Fibroblast of gingiva (primary cell): ENCODE data around the gene ARL4D.
A peak's percentile ranks its signal among the peaks of the same experiment; 100 is the strongest.
"Not testable (repeated sequence)": the region's sequence is repeated elsewhere in the genome, so short reads cannot be mapped to it uniquely, and the experiment has no call there.

Experiments used
- DNase-seq: peaks from one replicate; pipeline ENCODE4 v3.0.0-alpha.2; 2011; ENCODE audit warnings: low read depth

The ARL4D gene

DNA sequence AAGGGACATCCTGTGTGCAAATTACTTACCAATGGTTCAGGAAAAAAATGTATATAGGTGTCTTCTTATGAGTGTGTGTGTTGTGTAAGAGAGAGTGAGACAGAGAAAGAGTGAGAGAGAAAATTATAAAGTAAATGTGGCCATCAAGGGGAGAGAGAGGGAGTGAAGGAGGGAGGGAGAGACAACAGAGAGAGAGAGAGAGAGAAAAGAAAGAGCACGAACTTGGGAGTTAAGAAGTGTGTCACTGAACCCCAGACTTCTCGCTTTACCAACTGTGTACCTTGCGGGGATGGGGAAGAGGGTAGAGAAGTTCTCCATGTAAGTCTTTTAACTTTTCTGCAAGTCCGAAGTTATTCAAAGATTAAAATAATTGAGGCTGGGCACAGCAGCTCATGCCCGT lies 28.8 kb upstream of the ARL4D start:
- DNase-seq: no peak

DNA sequence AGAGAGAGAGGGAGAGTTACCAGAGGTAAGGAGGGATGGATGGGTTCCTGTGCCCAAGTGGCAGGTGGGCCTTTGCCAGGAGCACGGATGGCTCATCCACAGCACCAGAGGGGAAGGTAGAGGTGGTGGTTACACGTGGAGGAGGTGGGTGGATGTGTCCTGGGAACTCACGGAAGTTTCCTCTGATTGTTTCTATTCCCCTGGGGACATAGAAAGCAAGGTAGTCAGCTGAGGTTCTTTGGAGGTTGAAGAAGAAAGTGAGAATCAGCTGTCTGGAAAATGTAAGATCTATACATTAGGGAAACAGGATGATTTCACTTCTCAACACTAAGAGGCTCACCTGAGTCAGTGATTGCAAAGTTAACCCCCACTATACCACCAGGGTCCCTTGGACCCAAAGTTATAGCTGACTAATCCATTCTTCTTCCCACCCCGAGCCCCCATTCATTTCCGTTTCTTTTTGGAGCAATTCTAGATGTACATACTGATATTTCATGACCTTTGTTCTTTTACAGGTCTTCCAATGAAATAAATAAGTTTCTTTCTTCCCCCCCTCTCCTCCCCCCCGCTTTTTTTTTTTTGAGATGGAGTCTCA lies 27.5 kb upstream of the ARL4D start:
- DNase-seq: no peak

DNA sequence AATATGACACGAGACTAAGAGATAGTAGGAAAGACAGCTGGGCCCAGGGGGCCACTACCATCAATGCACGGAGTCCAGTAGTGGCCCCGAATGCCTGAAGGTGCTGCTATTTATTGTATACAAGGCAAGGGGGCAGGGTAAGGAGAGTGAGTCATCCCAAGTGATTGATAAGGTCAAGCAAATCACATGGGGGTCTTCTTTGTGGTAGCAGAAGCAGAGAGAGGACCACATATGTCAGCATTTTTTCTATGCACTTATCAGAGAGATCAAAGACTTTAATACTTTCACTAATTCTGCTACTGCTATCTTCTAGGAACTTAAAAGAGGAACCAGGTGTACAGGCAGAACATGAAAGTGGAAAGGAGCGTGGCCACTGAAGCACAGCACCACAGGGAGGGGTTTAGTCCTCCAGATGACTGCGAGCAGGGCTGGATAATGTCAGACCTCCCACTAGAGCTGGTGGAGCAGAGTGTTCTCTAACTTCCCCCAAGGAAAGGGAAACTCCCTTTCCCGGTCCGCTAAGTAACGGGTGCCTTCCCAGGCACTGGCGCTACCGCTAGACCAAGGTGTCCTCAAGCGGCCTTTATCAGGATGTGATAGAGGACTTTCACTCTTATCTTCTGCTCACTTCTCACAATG lies 26.4 kb upstream of the ARL4D start:
- no peak for DNase-seq

DNA sequence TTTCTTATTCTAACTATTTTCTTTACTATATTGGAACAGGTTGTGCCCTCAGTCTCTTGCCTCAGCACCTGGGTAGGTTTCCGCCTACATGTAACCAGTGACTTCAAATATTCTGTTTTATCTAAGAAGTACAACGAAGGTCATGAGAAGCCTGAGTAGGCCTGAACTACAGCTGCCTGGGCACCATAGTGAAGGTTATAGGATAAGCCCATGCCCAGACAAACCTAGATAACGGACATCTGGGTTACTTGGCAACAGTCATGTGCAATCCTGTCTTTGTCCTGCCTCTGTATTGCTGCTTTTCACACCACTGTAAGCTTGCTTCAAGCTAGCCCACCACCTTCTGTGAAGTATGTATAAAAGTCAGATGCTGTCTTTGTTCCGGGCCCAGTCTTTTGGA lies 25.4 kb upstream of the ARL4D start:
- DNase-seq: no peak

DNA sequence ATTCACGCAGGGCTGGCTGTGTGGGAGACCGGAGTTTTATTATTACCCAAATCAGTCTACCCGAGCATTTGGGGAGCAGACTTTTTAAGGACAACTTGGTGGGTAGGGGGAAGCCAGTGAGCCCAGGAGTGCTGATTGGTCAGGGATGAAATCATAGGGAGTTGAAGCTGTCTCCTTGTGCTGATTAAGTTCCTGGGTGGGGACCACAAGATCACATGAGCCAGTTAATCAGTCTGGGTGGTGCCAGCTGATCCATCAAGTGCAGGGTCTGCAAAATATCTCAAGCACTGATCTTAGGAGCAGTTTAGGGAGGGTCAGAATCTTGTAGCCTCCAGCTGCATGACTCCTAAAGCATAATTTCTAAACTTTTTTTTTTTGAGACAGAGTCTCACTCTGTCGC lies 22.9 kb upstream of the ARL4D start:
- DNase-seq: not testable (repeated sequence)

DNA sequence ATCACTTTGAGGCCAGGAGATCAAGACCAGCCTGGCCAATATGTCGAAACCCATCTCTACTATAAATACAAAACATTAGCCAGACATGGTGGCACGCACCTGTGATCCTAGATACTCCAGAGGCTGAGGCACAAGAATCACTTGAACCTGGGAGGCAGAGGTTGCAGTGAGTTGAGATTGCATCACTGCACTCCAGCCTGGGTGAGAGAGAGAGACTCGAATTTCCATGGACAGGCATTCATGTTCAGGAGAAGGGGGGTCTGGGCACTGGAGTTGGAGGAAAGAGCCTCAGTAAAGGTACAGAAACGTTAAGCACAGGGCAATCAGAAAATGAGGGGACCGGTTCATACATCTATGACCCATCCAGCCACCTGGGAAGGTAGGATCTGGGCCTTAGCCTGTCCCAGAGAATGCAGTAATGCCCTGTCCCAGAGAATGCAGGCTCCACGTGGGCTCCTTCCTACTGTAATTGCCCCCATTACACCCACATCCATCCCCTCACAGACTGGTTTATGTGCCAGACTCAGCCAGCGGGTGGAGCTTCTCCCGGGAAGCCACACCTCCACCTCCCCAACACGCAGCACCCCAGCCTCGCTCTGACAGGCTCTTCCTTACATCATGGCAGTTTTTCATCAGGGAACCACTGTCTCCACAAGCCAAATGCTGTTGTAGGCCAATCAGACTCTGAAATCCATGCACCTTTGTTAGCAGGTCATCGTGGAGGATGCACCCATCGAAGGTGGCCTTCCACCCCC lies 21.6 kb upstream of the ARL4D start:
- DNase-seq: no peak

DNA sequence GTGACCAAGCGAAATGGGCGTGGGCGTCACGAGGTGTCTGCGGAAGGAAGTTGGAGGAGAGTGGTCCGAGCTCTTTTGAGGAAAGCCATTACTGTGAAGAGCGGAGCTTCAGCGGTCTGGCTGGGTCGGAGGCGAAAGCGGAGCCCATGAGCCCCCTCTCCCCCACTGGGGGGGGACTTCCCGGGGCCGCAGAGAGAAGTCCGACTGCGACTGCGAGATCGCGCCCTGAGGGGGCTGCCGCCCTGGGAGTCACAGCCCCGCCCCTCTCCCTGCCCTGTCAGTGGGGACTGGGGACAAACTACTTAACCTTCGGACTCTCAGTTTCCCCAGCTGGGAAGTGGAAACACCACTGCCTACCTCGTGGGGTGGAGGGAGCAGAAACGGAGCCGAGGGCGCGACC lies 20.0 kb upstream of the ARL4D start:
- DNase-seq: no peak

DNA sequence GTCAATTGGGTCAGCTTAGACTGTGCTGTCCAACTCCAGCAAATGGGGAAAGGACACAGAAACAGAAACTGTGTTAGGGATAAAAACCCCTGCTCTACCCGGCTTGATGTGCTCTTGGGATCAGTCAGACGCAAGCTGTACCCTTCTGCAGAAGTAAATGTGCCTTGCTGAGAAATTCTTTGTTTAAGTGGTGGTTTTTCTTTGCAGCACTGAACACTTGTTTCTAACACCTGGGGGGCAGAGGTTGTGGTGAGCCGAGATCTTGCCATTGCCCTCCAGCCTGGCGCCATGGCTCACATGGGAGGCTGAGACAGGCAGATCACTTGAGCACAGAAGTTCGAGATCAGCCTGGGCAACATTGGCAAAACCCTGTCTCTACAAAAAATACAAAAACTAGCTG lies 18.5 kb upstream of the ARL4D start:
- no peak for DNase-seq

DNA sequence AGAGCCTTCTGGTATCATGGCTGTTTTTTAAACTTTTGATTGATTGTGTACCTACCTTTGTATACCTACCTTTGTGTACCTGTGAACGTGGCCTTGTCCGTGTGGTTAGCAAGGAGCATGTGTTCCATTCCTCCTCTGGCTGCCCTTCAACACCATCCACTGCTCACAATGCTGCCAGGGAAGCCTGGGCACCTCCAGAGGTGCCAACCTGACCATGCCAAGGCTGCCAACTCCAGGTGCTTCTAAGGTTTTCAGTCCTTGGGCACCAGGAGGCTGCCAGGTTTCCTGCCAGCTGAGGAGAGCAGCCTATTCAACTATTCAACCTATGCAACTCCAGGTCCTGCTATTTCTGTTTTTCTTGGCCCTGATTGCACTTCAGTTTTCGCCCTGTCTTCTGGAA lies 17.6 kb upstream of the ARL4D start:
- DNase-seq: no peak

DNA sequence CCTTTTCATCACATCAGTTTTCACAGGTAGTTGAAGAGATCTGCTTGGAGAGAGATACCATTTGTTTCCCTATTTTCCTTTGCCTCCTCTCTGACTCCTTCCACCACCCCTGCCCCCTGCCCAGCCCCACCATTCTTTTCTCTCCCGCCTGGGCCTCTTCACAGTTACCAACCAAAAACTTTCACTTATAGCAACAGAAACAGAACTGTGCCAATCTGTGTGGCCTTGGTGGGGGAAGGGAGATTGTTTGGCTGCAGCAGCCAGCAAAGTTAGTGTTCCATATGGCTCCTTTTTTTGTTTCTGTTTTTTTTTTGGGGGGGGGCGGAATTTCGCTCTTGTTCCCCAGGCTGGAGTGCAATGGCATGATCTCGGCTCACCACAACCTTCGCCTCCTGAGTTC lies 17.2 kb upstream of the ARL4D start:
- no peak for DNase-seq

DNA sequence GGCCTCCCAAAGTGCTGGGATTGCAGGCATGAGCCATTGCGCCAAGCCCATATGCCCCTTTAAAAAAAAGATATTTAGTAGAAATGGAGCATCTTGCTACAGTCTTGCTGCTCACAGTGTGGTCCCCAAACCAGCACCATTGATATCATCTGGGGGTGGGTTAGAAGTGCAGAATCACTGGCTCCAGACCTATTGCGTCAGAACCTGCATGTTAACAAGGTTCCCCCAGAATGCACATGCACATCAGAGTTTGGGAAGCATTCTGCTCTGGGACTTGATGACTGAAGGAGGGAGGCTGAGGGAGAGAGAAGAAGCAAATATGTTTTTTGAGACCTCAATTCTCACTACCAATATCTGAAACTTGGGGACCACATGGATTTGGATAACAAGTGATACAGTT lies 16.0 kb upstream of the ARL4D start:
- no peak for DNase-seq

DNA sequence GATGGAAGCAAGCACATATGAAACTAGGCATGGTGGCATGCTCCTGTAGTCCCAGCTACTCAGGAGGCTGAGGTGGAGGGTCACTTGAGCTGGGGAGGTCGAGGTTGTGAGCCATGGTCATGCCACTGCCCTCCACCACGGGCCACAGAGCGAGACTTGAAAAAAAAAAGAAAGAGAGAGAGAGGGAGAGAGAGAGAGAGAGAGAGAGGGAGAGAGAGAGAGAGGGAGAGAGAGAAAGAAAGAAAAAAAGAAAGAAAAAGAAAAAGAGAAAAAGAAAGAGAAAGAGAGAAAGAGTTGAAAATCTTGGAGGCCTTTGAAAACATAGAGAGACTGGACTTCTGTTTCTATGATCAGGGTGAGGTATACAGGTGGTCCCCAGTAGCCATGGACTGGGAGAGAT lies 15.4 kb upstream of the ARL4D start:
- DNase-seq: no peak

DNA sequence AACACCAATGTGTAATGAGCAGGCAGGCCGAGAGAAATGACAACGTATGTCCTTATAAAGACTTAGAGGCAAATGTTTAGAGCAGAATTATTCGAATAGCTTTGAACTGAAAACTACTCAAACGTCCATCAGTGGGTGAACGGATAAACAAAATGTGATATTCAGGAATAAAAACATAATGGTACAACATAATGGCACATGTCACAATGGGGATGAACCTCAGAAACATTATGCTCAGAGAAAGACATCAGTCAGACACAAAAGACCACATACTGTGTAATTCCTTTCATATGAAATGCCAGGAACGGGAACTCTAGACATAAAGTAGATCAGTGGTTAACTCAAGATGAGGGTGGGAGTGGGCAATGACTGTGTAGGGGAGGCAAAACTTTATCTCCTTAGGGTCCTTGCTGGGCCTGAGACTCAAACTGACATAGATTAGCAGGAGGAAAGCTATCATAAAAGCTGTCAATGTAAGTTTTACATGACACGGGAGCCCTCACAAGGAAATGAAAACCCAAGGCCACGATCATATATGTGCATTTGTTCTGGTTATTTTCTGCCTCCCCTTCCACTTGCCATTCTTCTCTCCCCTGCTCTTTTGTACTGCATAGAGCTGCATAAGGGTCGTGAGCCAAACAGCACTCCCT lies 14.8 kb upstream of the ARL4D start:
- no peak for DNase-seq

DNA sequence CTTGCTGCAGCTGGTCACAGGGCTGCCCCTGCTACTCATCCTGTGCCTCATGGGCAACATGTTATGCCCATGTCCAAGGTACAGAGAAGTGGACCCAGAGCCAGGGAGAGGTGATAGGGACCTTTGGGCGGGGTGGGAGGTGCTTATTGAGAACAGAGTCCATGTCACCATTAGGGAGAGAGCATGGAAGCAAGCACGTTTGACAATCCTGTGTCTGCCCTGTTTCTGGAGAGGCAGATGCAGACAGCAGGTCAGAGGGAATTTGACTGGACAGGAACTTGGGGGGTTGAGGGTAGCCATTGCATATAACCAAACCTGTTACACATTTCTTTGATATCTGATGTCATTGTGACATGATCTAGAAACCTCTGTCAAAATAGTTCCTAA lies 14.3 kb upstream of the ARL4D start:
- no peak for DNase-seq

DNA sequence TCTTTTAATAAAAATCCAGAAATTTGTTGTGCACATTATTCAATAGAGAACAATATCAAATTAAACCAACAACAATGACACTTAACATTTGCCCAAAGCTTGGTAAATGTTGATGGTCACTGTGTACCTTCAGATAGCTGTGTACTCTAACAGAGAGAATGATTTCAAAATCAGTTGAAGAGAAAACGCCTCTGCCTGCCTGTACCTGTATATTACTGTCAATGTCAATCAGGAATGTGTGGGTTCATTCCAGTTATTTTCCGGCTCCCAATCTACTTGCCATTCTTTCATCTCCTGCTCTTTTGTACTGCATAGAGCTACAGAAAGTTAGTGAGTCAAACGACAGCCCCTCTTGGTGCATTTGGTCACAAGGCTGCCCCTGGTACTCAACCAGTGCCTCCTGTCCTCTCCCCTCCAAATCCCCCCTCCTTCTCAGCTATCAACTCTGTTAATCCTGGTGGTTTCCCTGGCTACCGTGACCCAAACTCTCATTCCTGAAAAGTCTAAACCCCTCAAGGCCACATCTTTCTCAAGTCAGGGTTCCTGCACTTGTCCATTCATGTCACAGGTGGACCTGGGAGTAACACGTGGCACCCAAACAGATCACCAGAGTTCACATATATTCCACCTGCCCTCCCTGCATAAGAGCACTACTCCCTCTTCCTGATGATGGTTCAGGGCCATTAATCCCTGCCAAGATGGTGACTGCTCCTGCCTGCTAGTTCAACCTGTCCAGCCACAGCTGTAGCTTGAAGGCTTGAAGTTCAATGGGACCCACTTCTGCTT lies 13.6 kb upstream of the ARL4D start:
- no peak for DNase-seq

DNA sequence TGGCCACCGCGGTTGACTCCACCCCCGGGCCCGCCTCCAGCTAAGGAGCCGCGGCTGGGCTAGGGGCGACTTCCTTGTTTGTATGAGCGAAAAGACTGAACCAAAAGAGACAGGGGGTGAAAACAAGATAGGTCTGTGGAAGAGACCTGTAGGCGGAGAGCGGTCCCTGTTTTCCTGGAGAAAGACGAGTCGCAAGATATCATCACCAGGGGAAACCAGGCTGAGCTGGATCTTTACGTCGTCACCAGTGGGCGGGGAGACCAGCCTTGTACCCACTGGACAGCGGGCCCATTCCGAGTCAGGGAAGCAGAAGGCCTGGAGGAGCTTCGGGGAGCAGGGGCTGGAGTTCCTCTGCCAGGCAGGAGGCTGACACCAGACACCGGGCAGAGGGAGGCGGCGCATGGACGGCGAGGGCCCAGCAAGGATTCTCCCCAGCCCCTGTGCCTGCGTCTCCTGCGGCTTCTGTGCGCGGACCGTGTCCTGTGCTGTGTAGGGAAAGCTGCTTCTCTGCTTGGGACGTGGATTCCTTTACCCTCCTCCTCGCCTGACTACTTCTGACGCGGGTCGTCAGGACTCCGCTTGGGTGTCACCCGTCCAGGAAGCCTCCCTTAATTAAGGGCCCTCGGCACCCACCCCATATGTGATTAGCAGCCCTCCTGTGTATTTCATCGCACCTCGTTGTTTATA lies 10.3 kb upstream of the ARL4D start:
- DNase-seq: peak; percentile 94

DNA sequence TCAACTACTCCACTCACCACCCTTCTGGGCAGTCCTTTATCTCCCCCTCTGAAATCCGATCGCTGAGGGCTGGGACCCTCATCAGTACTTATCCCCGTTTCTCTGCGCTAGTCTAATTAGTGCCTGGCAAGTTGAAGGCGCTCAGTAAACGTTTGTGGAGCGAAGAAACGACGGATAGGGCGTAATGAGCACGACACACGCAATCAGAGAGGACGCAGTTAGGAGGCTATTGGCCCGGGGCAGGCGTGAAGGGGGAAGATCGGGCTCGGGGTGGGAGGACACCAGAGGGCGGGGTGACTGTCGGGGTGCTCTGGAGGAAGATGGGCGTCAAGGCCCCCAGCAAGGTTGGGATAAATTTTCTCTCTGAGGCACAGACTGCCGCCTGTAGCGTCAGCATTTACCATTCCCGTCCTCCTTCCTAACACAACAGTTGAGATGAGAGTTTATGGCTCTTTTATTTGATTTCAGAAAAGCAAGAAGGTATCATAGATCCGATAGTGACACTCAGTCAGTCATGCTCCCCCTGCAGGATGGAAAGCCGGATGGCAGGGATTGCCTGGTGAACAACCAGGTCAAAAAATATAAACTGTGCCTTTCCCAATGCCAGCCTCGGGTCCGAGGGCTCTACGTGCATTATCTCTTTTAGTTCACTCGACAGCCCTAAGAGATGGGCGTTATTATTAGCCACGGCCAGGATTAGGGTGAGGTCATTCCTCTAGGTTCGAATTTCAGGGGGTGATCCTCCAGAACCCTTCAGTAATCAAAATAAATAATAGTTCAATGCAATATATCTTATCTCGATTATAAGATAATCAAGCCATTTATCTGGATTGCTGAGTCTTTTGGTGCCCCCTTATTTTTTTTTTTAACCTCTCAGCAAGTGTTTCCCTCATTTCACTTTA lies 9.5 kb upstream of the ARL4D start:
- peak; percentile 89 for DNase-seq

DNA sequence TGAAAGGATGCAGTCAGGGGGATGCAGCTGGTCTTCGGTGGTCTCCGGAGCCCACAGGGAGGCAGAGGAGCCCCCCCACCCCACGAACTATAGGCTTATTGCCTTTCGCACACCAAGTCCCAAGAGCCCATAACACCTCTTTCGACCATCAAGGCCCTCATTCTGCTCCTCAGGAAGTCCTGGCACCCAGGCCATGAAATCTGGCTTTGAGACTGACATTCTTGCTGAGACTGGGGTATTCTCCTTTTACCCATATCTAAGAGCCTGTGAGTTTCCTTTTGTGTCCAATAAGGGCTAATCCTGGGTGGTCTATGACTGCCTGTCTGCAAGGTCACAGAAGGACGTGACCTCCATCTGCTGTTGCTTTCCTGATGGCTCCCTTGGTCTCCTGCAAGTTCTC lies 6.4 kb upstream of the ARL4D start:
- DNase-seq: no peak

DNA sequence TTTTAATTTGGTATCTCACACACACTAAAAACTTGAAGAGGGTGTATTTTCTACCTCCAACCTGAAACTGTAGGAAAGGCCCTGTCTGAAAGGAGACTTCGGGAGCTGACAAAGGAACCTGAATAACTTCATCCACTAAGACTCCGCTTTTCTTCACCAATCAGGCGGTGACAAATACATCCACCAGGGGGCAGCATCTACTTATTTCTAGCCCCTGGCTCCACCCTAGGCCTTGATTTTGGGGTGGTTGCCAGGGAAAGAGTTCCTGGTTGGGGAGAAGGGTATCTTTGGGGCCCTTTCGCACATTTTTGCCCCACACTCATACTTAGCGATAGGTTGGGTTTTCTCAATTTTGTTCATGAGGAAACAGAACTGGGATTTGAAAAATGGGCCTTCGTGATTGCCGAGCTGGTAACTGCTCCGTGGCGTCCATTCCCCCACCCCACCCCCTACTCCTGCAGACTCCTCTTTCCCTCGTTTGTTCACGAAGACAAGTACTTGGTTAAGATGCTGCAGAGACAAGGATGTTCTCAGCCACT lies 4.8 kb upstream of the ARL4D start:
- DNase-seq: peak; percentile 77

DNA sequence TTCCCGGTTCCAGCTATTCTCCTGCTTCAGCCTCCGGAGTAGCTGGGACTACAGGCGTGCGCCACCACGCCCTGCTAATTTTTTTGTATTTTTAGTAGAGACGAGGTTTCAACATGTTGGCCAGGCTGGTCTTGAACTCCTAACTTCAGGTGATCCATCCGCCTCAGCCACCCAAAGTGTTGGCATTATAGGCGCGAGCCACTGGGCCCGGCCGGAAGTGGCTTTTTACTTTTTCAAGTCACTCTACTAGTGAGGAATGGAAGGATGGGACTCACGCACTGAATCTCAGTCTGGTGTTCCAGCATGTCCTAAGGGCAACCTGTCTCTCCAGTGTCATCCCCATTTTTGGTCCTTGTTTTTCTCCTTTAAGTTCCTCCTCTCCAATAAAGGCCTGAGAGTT lies 4.1 kb upstream of the ARL4D start:
- DNase-seq: not testable (repeated sequence)
